Breast epithelium (tissue), 4 donors: ENCODE results near the gene MEAK7. TPM values are rescaled to one million over a fixed set of nuclear protein-coding genes. Genes with fewer than 3 reads are reported as not detected.

ENCODE experiments used
- DNase-seq, 2 donors: peaks; one replicate each; pipeline ENCODE4 v3.0.0-alpha.2; 2019; ENCODE audit warnings: low spot score in 2 of 2
- H3K27ac ChIP-seq, 2 donors: fragments of 200-600 bp; sonication (generic) in 1 of 2; one replicate each; pipeline ENCODE4 v1.5.1; 2016 to 2019; ENCODE audit warnings: mild to moderate bottlenecking in 1 of 2
- H3K27me3 ChIP-seq, 2 donors: fragments of 200-600 bp; sonication (generic) in 1 of 2; one replicate each; pipeline versions ENCODE4 v1.5.1 to v1.6.0; 2017 to 2019; ENCODE audit warnings: control low read depth in 1 of 2, mild to moderate bottlenecking in 1 of 2
- H3K36me3 ChIP-seq: fragments of 200-600 bp; one replicate; pipeline ENCODE4 v1.5.1; 2019
- H3K4me1 ChIP-seq, 2 donors: fragments of 200-600 bp; sonication (generic); one replicate each; pipeline ENCODE4 v1.5.1; 2016 to 2019; ENCODE audit warnings: control low read depth in 1 of 2
- H3K4me3 ChIP-seq, 3 donors: fragments of 200-600 bp; sonication (generic); 1 replicate in 2 of 3; 2 replicates in 1 of 3; pipeline ENCODE4 v1.5.1; 2016 to 2019; ENCODE audit warnings: mild to moderate bottlenecking in 3 of 3, moderate library complexity in 2 of 3
- H3K9me3 ChIP-seq, 2 donors: fragments of 200-600 bp; sonication (generic) in 1 of 2; one replicate each; pipeline ENCODE4 v1.5.1; 2016 to 2019; ENCODE audit warnings: control low read depth in 1 of 2
- CTCF ChIP-seq, 3 donors: fragments of 450-650 bp; IDR thresholded peaks; one replicate each; pipeline ENCODE4 v1.5.1; 2016 to 2017; ENCODE audit warnings: antibody characterized with exemption in 3 of 3, mild to moderate bottlenecking in 3 of 3, moderate library complexity in 3 of 3
- POLR2A ChIP-seq: fragments of 450-650 bp; IDR thresholded peaks from one replicate; pipeline ENCODE4 v1.6.1; 2016; ENCODE audit warnings: antibody characterized with exemption, mild to moderate bottlenecking, moderate library complexity
- POLR2AphosphoS5 ChIP-seq, 3 donors: sonication (generic); formaldehyde crosslinking; IDR thresholded peaks; one replicate each; pipeline ENCODE4 v1.6.1; 2017; ENCODE audit warnings: antibody characterized with exemption in 3 of 3
- intact Hi-C: fragments of 100-400 bp; cut with DNase I; formaldehyde crosslinking; loops from one replicate; pipeline ENCODE4 v1.15.1; 2023; ENCODE audit warnings: low total_unique reads
- total RNA-seq, 3 donors: library from RNA; depleted of rRNA; stranded (reverse); fragments of >200 nt; gene quantifications; one replicate each; pipeline ENCODE4 v1.1.0, GENCODE V29; 2016

The MEAK7 gene
- total RNA-seq, 3 donors from 2014 or later: 8.8 to 38.1 (median 17.4) TPM

GRCh38 chr16:84465154-84465553 is 39.3 kb downstream of the MEAK7 start:
- H3K27ac ChIP-seq: no peak overlapping the region
- no peak overlapping the region for H3K4me3 ChIP-seq
- TF ChIP-seq POLR2A (no peak), CTCF (IDR thresholded peaks at IDR 0.05) (no peak), POLR2AphosphoS5 (IDR thresholded peaks at IDR 0.05) (no peak)
- no peaks in the 10 kb centered on the region for H3K4me1 ChIP-seq
- intact Hi-C loops: no loop called here
- H3K27me3 ChIP-seq: no peaks in the 10 kb centered on the region
- H3K9me3 ChIP-seq: peaks cover 0 to 15% of the 10 kb centered on the region in 2 donors
- DNase-seq: peak in 1 of 2 donors; percentile 37
- H3K36me3 ChIP-seq: no peaks in the 10 kb centered on the region

- no peak overlapping the region for H3K4me3 ChIP-seq
- peaks cover 0 to 15% of the 10 kb centered on the region in 2 donors for H3K9me3 ChIP-seq
- no peak overlapping the region for H3K27ac ChIP-seq
- TF ChIP-seq POLR2AphosphoS5 (IDR thresholded peaks at IDR 0.05): no peak
- no peak for TF ChIP-seq POLR2A
- TF ChIP-seq CTCF (IDR thresholded peaks at IDR 0.05): no peak
- no peaks in the 10 kb centered on the region for H3K4me1 ChIP-seq
- H3K36me3 ChIP-seq: no peaks in the 10 kb centered on the region
- no peaks in the 10 kb centered on the region for H3K27me3 ChIP-seq
- intact Hi-C loops: no loop called here
- DNase-seq: no peak
Measured at GRCh38 chr16:84464116-84464515, 40.3 kb downstream of the MEAK7 start.

GRCh38 chr16:84463221-84463620 is 41.2 kb downstream of the MEAK7 start:
- Histone ChIP-seq H3K27me3 (no peaks in the 10 kb centered on the region), H3K4me1 (no peaks in the 10 kb centered on the region), H3K36me3 (no peaks in the 10 kb centered on the region), H3K9me3 (peaks cover 0 to 15% of the 10 kb centered on the region in 2 donors), H3K4me3 (no peak overlapping the region), H3K27ac (no peak overlapping the region)
- peak in 1 of 2 donors; percentile 43 for DNase-seq
- TF ChIP-seq CTCF (IDR thresholded peaks at IDR 0.05) (no peak), POLR2AphosphoS5 (IDR thresholded peaks at IDR 0.05) (no peak), POLR2A (no peak)
- intact Hi-C loops: no loop called here

GRCh38 chr16:84462296-84463210 is 41.9 kb downstream of the MEAK7 start:
- H3K27ac ChIP-seq: no peak overlapping the region
- no peaks in the 10 kb centered on the region for H3K36me3 ChIP-seq
- DNase-seq: peak in 1 of 2 donors; percentile 52
- peaks cover 0 to 11% of the 10 kb centered on the region in 2 donors for H3K9me3 ChIP-seq
- H3K4me3 ChIP-seq: no peak overlapping the region
- H3K27me3 ChIP-seq: no peaks in the 10 kb centered on the region
- no peaks in the 10 kb centered on the region for H3K4me1 ChIP-seq
- intact Hi-C loops: no loop called here
- TF ChIP-seq POLR2AphosphoS5 (IDR thresholded peaks at IDR 0.05) (no peak), CTCF (IDR thresholded peaks at IDR 0.05) (no peak), POLR2A (no peak)
